Measurements from ENCODE around the gene MNDA. TPM values are rescaled to one million over a fixed set of nuclear protein-coding genes. Genes with fewer than 3 reads are reported as not detected.

Gene MNDA
- total and polyA plus RNA-seq, 2 of the 8 experiments (the other 6 are each of a cell fraction or from before 2014, with no cell fraction given): not detected

GRCh38 chr1:158840236-158840635 is 9.1 kb downstream of the MNDA start:
- H4K20me1 ChIP-seq (replicated peaks in 1 of 2; ENCODE audit: control insufficient read depth in 1 of 2, insufficient read depth in 2 of 2, low read length in 2 of 2): peaks cover 0 to 1% of the 10 kb centered on the region in 2 experiments
- no peaks in the 10 kb centered on the region for H3K79me2 ChIP-seq (ENCODE audit: control insufficient read depth in 1 of 2, insufficient read depth in 2 of 2, low read length in 2 of 2)
- no peak overlapping the region for H4K91ac ChIP-seq (replicated peaks; ENCODE audit: insufficient read length, low read length)
- H2BK120ac ChIP-seq (replicated peaks; ENCODE audit: low read depth, low read length): no peak overlapping the region
- no peak overlapping the region for H3K27ac ChIP-seq (ENCODE audit: low read depth, low read length)
- no peak overlapping the region for H2BK12ac ChIP-seq (ENCODE audit: low read depth, low read length)
- POLR2A ChIA-PET (ENCODE audit: partially characterized antibody): no interaction called here
- no peaks in the 10 kb centered on the region for H3K79me1 ChIP-seq (ENCODE audit: low read depth, low read length)
- CTCF ChIA-PET (ENCODE audit: partially characterized antibody): no interaction called here
- H3K4me1 ChIP-seq (replicated peaks in 1 of 4; ENCODE audit: control insufficient read depth in 3 of 4, insufficient read depth in 4 of 4, low read length in 3 of 4): no peaks in the 10 kb centered on the region
- no peak overlapping the region for H2AFZ ChIP-seq (ENCODE audit: low read length)
- H2AK5ac ChIP-seq (ENCODE audit: low read depth, low read length): no peak overlapping the region
- H2BK15ac ChIP-seq (ENCODE audit: low read length): no peak overlapping the region
- H3K56ac ChIP-seq (replicated peaks; ENCODE audit: insufficient read length, low read depth, low read length): no peak overlapping the region
- FAIRE-seq: no peak
- H3K18ac ChIP-seq (ENCODE audit: extremely low read depth, low read length): no peak overlapping the region
- H3K4me3 ChIP-seq (ENCODE audit: extremely low read depth in 1 of 4, insufficient read depth in 2 of 4, low read depth in 3 of 4, low read length in 4 of 4): no peak overlapping the region
- 0 out of 4 replicates have a peak, but pooled peaks cover 0 to 3% of the 10 kb centered on the region in 2 experiments for H3K9me3 ChIP-seq (ENCODE audit: insufficient read depth in 2 of 2, low read depth in 1 of 2, low read length in 1 of 2)
- H2BK20ac ChIP-seq (ENCODE audit: low read length): no peak overlapping the region
- WGBS, 2 experiments (ENCODE audit: extremely low coverage in 1 of 2, insufficient coverage in 1 of 2, insufficient read length in 1 of 2, insufficient replicate concordance in 2 of 2, low coverage in 1 of 2, low lambda C conversion rate in 2 of 2, missing lambda C conversion rate in 1 of 2): 75% methylated on average over 5 of the region's 5 CpGs; no CpG with 5 or more reads in 1 of the 2 experiments
- H2BK5ac ChIP-seq (ENCODE audit: low read depth, low read length): no peak overlapping the region
- no peak overlapping the region for H4K5ac ChIP-seq (ENCODE audit: insufficient read length, low read depth, low read length)
- H3K9ac ChIP-seq (replicated peaks in 1 of 4; ENCODE audit: extremely low read depth in 1 of 4, low read depth in 3 of 4, low read length in 3 of 4): no peak overlapping the region
- no peaks in the 10 kb centered on the region for H3K23me2 ChIP-seq (ENCODE audit: low read depth, low read length)
- no peak overlapping the region for H3K14ac ChIP-seq (ENCODE audit: insufficient read length)
- H3K27me3 ChIP-seq (replicated peaks in 1 of 4; ENCODE audit: control insufficient read depth in 3 of 4, extremely low read depth in 1 of 4, insufficient read depth in 3 of 4, low read length in 3 of 4): peaks cover 0 to 1% (median 0%) of the 10 kb centered on the region in 4 experiments; a peak in 1 of 7 replicates
- H3K23ac ChIP-seq (ENCODE audit: insufficient read length): no peak overlapping the region
- H3K4ac ChIP-seq (replicated peaks; ENCODE audit: insufficient read length, low read depth, low read length): no peak overlapping the region
- no peak overlapping the region for H3K4me2 ChIP-seq (ENCODE audit: insufficient read depth in 1 of 2, low read depth in 2 of 2, low read length in 2 of 2)
- no peak for DNase-seq (ENCODE audit: low read depth in 1 of 2, low spot score in 2 of 2)
- H3K36me3 ChIP-seq (ENCODE audit: control insufficient read depth in 2 of 4, insufficient read depth in 4 of 4, low read length in 3 of 4): no peaks in the 10 kb centered on the region
- H4K8ac ChIP-seq (ENCODE audit: extremely low read depth, insufficient read depth, low read length): no peak overlapping the region
- no peak for TF ChIP-seq MAX (IDR thresholded peaks at IDR 0.05)
- TF ChIP-seq RBBP5 (IDR thresholded peaks at IDR 0.05; ENCODE audit: borderline replicate concordance, low read depth, low read length): no peak
- TF ChIP-seq BRCA1 (IDR thresholded peaks at IDR 0.05; ENCODE audit: low read depth, low read length): no peak
- no peak for TF ChIP-seq RAD21 (IDR thresholded peaks at IDR 0.05 in 1 of 2, conservative IDR thresholded peaks at IDR 0.05 in 1 of 2; ENCODE audit: low read depth in 2 of 2, low read length in 2 of 2)
- no peak for TF ChIP-seq RFX5 (IDR thresholded peaks at IDR 0.05; ENCODE audit: borderline replicate concordance, low read depth, low read length)
- TF ChIP-seq YY1 (IDR thresholded peaks at IDR 0.05; ENCODE audit: low read depth, low read length): no peak
- no peak for TF ChIP-seq SIX5 (IDR thresholded peaks at IDR 0.05; ENCODE audit: low read depth, low read length)
- no peak for TF ChIP-seq GABPA (IDR thresholded peaks at IDR 0.05; ENCODE audit: borderline replicate concordance, insufficient read depth, low read length)
- TF ChIP-seq EP300 (IDR thresholded peaks at IDR 0.05; ENCODE audit: borderline replicate concordance in 1 of 2, low read depth in 2 of 2, low read length in 2 of 2): no peak
